Hepatocyte (in vitro differentiated cells): ENCODE data around the gene INTS3. TPM values are rescaled to one million over a fixed set of nuclear protein-coding genes. Genes with fewer than 3 reads are reported as not detected.
"Not testable (repeated sequence)": the region's sequence is repeated elsewhere in the genome, so short reads cannot be mapped to it uniquely, and the experiment has no call there.

Experiments used
- DNase-seq: peaks from one replicate; pipeline ENCODE4 v3.0.0-alpha.2; 2016; ENCODE audit warnings: low spot score
- H2AFZ ChIP-seq: fragments of 200-600 bp; sonication (generic); 2 replicates; pipeline ENCODE4 v1.6.0; 2016; ENCODE audit warnings: antibody characterized with exemption, mild to moderate bottlenecking
- H3K27ac ChIP-seq: fragments of 200-600 bp; sonication (generic); 2 replicates; pipeline ENCODE4 v1.5.1; 2016; ENCODE audit warnings: mild to moderate bottlenecking
- H3K27me3 ChIP-seq: fragments of 200-600 bp; sonication (generic); 2 replicates; pipeline ENCODE4 v1.6.1; 2016
- H3K36me3 ChIP-seq: fragments of 200-600 bp; sonication (generic); replicated peaks from 2 replicates; pipeline ENCODE4 v1.5.1; 2016; ENCODE audit warnings: low read depth; ENCODE audit not compliant: insufficient read depth
- H3K4me1 ChIP-seq: fragments of 200-600 bp; sonication (generic); 2 replicates; pipeline ENCODE4 v1.5.1; 2016; ENCODE audit warnings: mild to moderate bottlenecking, moderate library complexity; ENCODE audit not compliant: insufficient read depth
- H3K4me2 ChIP-seq: fragments of 200-600 bp; sonication (generic); 2 replicates; pipeline ENCODE4 v1.6.0; 2016
- H3K4me3 ChIP-seq: fragments of 200-600 bp; sonication (generic); 2 replicates; pipeline ENCODE4 v1.5.1; 2016; ENCODE audit warnings: mild to moderate bottlenecking
- H3K79me2 ChIP-seq: fragments of 200-600 bp; sonication (generic); 2 replicates; pipeline ENCODE4 v1.6.0; 2017; ENCODE audit warnings: mild to moderate bottlenecking
- H3K9me2 ChIP-seq: fragments of 200-600 bp; sonication (generic); replicated peaks from 2 replicates; pipeline ENCODE4 v1.6.0; 2017; ENCODE audit warnings: mild to moderate bottlenecking; ENCODE audit not compliant: insufficient read depth
- H3K9me3 ChIP-seq: fragments of 200-600 bp; sonication (generic); 2 replicates; pipeline ENCODE4 v1.5.1; 2016; ENCODE audit warnings: low read depth, mild to moderate bottlenecking
- H4K20me1 ChIP-seq: fragments of 200-600 bp; sonication (generic); 2 replicates; pipeline ENCODE4 v1.6.0; 2016; ENCODE audit warnings: mild to moderate bottlenecking; ENCODE audit not compliant: insufficient read depth, poor library complexity, severe bottlenecking
- CTCF ChIP-seq: fragments of 200-600 bp; sonication (generic); IDR thresholded peaks from 2 replicates; pipeline ENCODE4 v1.5.1; 2016; ENCODE audit warnings: antibody characterized with exemption, mild to moderate bottlenecking; ENCODE audit not compliant: poor library complexity
- EZH2 ChIP-seq: fragments of 200-600 bp; sonication (generic); IDR thresholded peaks from 2 replicates; pipeline ENCODE4 v1.6.1; 2016; ENCODE audit warnings: antibody characterized with exemption, mild to moderate bottlenecking, borderline replicate concordance
- EZH2phosphoT487 ChIP-seq: fragments of 200-600 bp; sonication (generic); IDR thresholded peaks from one replicate; pipeline ENCODE4 v1.6.1; 2018; ENCODE audit warnings: antibody characterized with exemption, mild to moderate bottlenecking, low read depth, moderate library complexity; ENCODE audit not compliant: unreplicated experiment, severe bottlenecking
- WGBS: methylation state at CpG from one replicate; pipeline ENCODE4 v1.1.6; 2016; ENCODE audit warnings: low lambda C conversion rate; ENCODE audit errors: missing lambda C conversion rate; 5-methylcytosine and 5-hydroxymethylcytosine counted together
- polyA plus RNA-seq: library from polyadenylated mRNA; unstranded; fragments of >200 nt; fragmentation: Nextera tagmentation; extraction: Ambion mirVana; gene quantifications from 2 replicates; pipeline ENCODE4 v1.2.1, GENCODE V29; 2016
- total RNA-seq: library from RNA; depleted of rRNA; stranded (reverse); fragments of >200 nt; gene quantifications from 2 replicates; pipeline ENCODE4 v1.2.3, GENCODE V29; 2014

Gene INTS3
- total and polyA plus RNA-seq, 2 experiments from 2014 or later: 37.1 to 42.3 TPM

- Histone ChIP-seq H3K4me2 (no peak overlapping the region), H3K36me3 (no peaks in the 10 kb centered on the region), H3K4me3 (no peak overlapping the region), H3K79me2 (no peaks in the 10 kb centered on the region), H3K4me1 (peaks cover 31% of the 10 kb centered on the region), H3K27ac (peak overlapping the region; percentile 74), H2AFZ (no peak overlapping the region), H3K9me2 (no peaks in the 10 kb centered on the region), H3K9me3 (no peaks in the 10 kb centered on the region), H3K27me3 (no peaks in the 10 kb centered on the region), H4K20me1 (no peaks in the 10 kb centered on the region)
- DNase-seq: no peak
- no peak for TF ChIP-seq EZH2phosphoT487
- no peak for TF ChIP-seq CTCF
- no peak for TF ChIP-seq EZH2
- WGBS: 78% methylated on average over 5 of the region's 5 CpGs
These were observed 36.5 kb downstream of the INTS3 start for GRCh38 chr1:153764310-153764709.

- not testable (repeated sequence) for H3K27ac ChIP-seq, H3K36me3 ChIP-seq, H3K9me2 ChIP-seq, H3K27me3 ChIP-seq, H3K4me2 ChIP-seq, H3K4me3 ChIP-seq, H3K79me2 ChIP-seq, H3K9me3 ChIP-seq, DNase-seq, H4K20me1 ChIP-seq, H2AFZ ChIP-seq
- H3K4me1 ChIP-seq: peaks cover 40% of the 10 kb centered on the region
- 95% methylated on average over 10 of the region's 10 CpGs for WGBS
These were observed 38.8 kb downstream of the INTS3 start for GRCh38 chr1:153766663-153767062.

GRCh38 chr1:153767519-153767918 lies 39.7 kb downstream of the INTS3 start:
- TF ChIP-seq EZH2: no peak
- TF ChIP-seq CTCF: no peak
- TF ChIP-seq EZH2phosphoT487: no peak
- Histone ChIP-seq H3K27me3 (no peaks in the 10 kb centered on the region), H3K4me2 (no peak overlapping the region), H3K9me3 (no peaks in the 10 kb centered on the region), H3K4me1 (peaks cover 40% of the 10 kb centered on the region), H4K20me1 (no peaks in the 10 kb centered on the region), H3K4me3 (no peak overlapping the region), H2AFZ (no peak overlapping the region), H3K9me2 (no peaks in the 10 kb centered on the region), H3K36me3 (no peaks in the 10 kb centered on the region), H3K79me2 (no peaks in the 10 kb centered on the region), H3K27ac (peak overlapping the region; percentile 97)
- no peak for DNase-seq
- 97% methylated on average over 11 of the region's 11 CpGs for WGBS

- H4K20me1 ChIP-seq: no peaks in the 10 kb centered on the region
- peak overlapping the region; percentile 97 for H3K27ac ChIP-seq
- no peak for TF ChIP-seq EZH2phosphoT487
- no peak for TF ChIP-seq CTCF
- TF ChIP-seq EZH2: no peak
- H3K9me2 ChIP-seq: no peaks in the 10 kb centered on the region
- H3K4me1 ChIP-seq: peaks cover 38% of the 10 kb centered on the region
- peak; percentile 69 for DNase-seq
- WGBS: 60% methylated on average over 4 of the region's 4 CpGs
- H3K4me3 ChIP-seq: no peak overlapping the region
- peak overlapping the region; percentile 61 for H3K4me2 ChIP-seq
- no peaks in the 10 kb centered on the region for H3K79me2 ChIP-seq
- no peaks in the 10 kb centered on the region for H3K9me3 ChIP-seq
- no peaks in the 10 kb centered on the region for H3K27me3 ChIP-seq
- H2AFZ ChIP-seq: no peak overlapping the region
- no peaks in the 10 kb centered on the region for H3K36me3 ChIP-seq
These were observed 40.7 kb downstream of the INTS3 start for GRCh38 chr1:153768316-153769181.
